PC-9 (cell line): Measurements from ENCODE around the gene ARHGEF1.

Source experiments
- CTCF ChIP-seq: fragments of 200-600 bp; sonication (generic); conservative IDR thresholded peaks from 2 replicates; pipeline ENCODE4 v1.6.1; 2017; ENCODE audit warnings: mixed run types, antibody characterized with exemption, mild to moderate bottlenecking, moderate library complexity
- EZH2 ChIP-seq: fragments of 200-600 bp; sonication (generic); IDR thresholded peaks from 2 replicates; pipeline ENCODE4 v1.8.0; 2017; ENCODE audit warnings: antibody characterized with exemption, low read depth

GRCh38 chr19:41889896-41890295, 6.9 kb downstream of the ARHGEF1 start:
- no peak for TF ChIP-seq CTCF
- no peak for TF ChIP-seq EZH2
